Right atrium auricular region (tissue), 2 donors: ENCODE data around the gene CHRNG. TPM values are rescaled to one million over a fixed set of nuclear protein-coding genes. Genes with fewer than 3 reads are reported as not detected.
"Not testable (repeated sequence)": the region's sequence is repeated elsewhere in the genome, so short reads cannot be mapped to it uniquely, and the experiment has no call there.

Experiments used
- DNase-seq: peaks from one replicate; pipeline ENCODE4 v3.0.0-alpha.2; 2019; ENCODE audit warnings: low spot score
- H3K27ac ChIP-seq, 2 donors: fragments of 200-600 bp; sonication (generic); 1 replicate in 1 of 2; 2 replicates in 1 of 2; pipeline ENCODE4 v1.5.1; 2016 to 2019
- H3K27me3 ChIP-seq, 2 donors: fragments of 200-600 bp; sonication (generic); one replicate each; pipeline versions ENCODE4 v1.5.1 to v1.6.0; 2017 to 2019
- H3K36me3 ChIP-seq: fragments of 200-600 bp; sonication (generic); one replicate; pipeline ENCODE4 v1.5.1; 2016
- H3K4me1 ChIP-seq, 2 donors: fragments of 200-600 bp; sonication (generic); one replicate each; pipeline versions ENCODE4 v1.5.1 to v1.6.0; 2017 to 2019
- H3K4me3 ChIP-seq, 2 donors: fragments of 200-600 bp; sonication (generic); 1 replicate in 1 of 2; 2 replicates in 1 of 2; pipeline ENCODE4 v1.5.1; 2017 to 2019; ENCODE audit warnings: mild to moderate bottlenecking in 1 of 2, moderate library complexity in 1 of 2
- H3K9me3 ChIP-seq, 2 donors: fragments of 200-600 bp; sonication (generic); one replicate each; pipeline ENCODE4 v1.5.1; 2019
- CTCF ChIP-seq, 2 donors: fragments of 200-600 bp; sonication (generic); IDR thresholded peaks; one replicate each; pipeline ENCODE4 v1.5.1; 2019; ENCODE audit warnings: antibody characterized with exemption in 2 of 2
- total RNA-seq, 2 donors: library from RNA; depleted of rRNA; stranded (reverse); fragments of >200 nt; gene quantifications; one replicate each; pipeline ENCODE4 v1.1.0, GENCODE V29; 2016

CHRNG gene
- total RNA-seq, 2 donors from 2014 or later = not detected

- Histone ChIP-seq H3K36me3 (peaks cover 76% of the 10 kb centered on the region), H3K27ac (no peak overlapping the region), H3K4me3 (no peak overlapping the region), H3K9me3 (no peaks in the 10 kb centered on the region), H3K4me1 (peaks cover 0 to 15% of the 10 kb centered on the region in 2 donors), H3K27me3 (no peaks in the 10 kb centered on the region)
- no peak for TF ChIP-seq CTCF (IDR thresholded peaks at IDR 0.05)
- DNase-seq = no peak
These were observed 28.7 kb downstream of the CHRNG start for GRCh38 chr2:232568161-232568560.

- DNase-seq = no peak
- Histone ChIP-seq H3K4me3 (no peak overlapping the region), H3K27ac (no peak overlapping the region), H3K27me3 (no peaks in the 10 kb centered on the region), H3K36me3 (peaks cover 87% of the 10 kb centered on the region), H3K4me1 (peaks cover 0 to 15% of the 10 kb centered on the region in 2 donors), H3K9me3 (no peaks in the 10 kb centered on the region)
- TF ChIP-seq CTCF (IDR thresholded peaks at IDR 0.05) = no peak
These were observed 30.0 kb downstream of the CHRNG start for GRCh38 chr2:232569541-232569940.

GRCh38 chr2:232570481-232570880 lies 31.0 kb downstream of the CHRNG start:
- H3K9me3 ChIP-seq, H3K27me3 ChIP-seq, H3K27ac ChIP-seq, DNase-seq, H3K4me3 ChIP-seq: not testable (repeated sequence)
- Histone ChIP-seq H3K36me3 (peaks cover 79% of the 10 kb centered on the region), H3K4me1 (peaks cover 0 to 15% of the 10 kb centered on the region in 2 donors)

- Histone ChIP-seq H3K27ac (no peak overlapping the region), H3K27me3 (no peaks in the 10 kb centered on the region), H3K9me3 (no peaks in the 10 kb centered on the region), H3K36me3 (peaks cover 73% of the 10 kb centered on the region), H3K4me1 (peaks cover 0 to 15% of the 10 kb centered on the region in 2 donors), H3K4me3 (no peak overlapping the region)
- no peak for TF ChIP-seq CTCF (IDR thresholded peaks at IDR 0.05)
- no peak for DNase-seq
These were observed 31.6 kb downstream of the CHRNG start for GRCh38 chr2:232571026-232571474.

- Histone ChIP-seq H3K4me3 (no peak overlapping the region), H3K36me3 (peaks cover 54% of the 10 kb centered on the region), H3K9me3 (no peaks in the 10 kb centered on the region), H3K4me1 (peaks cover 0 to 6% of the 10 kb centered on the region in 2 donors), H3K27ac (no peak overlapping the region), H3K27me3 (no peaks in the 10 kb centered on the region)
- DNase-seq = no peak
- no peak for TF ChIP-seq CTCF (IDR thresholded peaks at IDR 0.05)
These were observed 33.5 kb downstream of the CHRNG start for GRCh38 chr2:232573042-232573441.

GRCh38 chr2:232573771-232574435 lies 34.4 kb downstream of the CHRNG start:
- H3K4me3 ChIP-seq = no peak overlapping the region
- no peak for TF ChIP-seq CTCF (IDR thresholded peaks at IDR 0.05)
- H3K27me3 ChIP-seq = no peaks in the 10 kb centered on the region

More at GRCh38 chr2:232573771-232574435, 34.4 kb downstream of the CHRNG start:
- DNase-seq = no peak
- H3K36me3 ChIP-seq = peaks cover 45% of the 10 kb centered on the region
- no peaks in the 10 kb centered on the region for H3K4me1 ChIP-seq
- no peaks in the 10 kb centered on the region for H3K9me3 ChIP-seq
- H3K27ac ChIP-seq = no peak overlapping the region
